ENCODE measurements around the gene TMEM63B. TPM values are rescaled to one million over a fixed set of nuclear protein-coding genes. Genes with fewer than 3 reads are reported as not detected.
A peak's percentile ranks its signal among the peaks of the same experiment; 100 is the strongest.
"Not testable (repeated sequence)": the region's sequence is repeated elsewhere in the genome, so short reads cannot be mapped to it uniquely, and the experiment has no call there.

Gene TMEM63B
- total RNA-seq, 1 donor from 2014 or later, result 19.7 TPM

- no peak for DNase-seq
- Mint-ChIP-seq H3K36me3 (ENCODE audit: low read depth) (no peaks in the 10 kb centered on the region), H3K4me1 (peaks cover 12% of the 10 kb centered on the region), H3K4me3 (no peak overlapping the region), H3K27ac (no peak overlapping the region), H3K9me3 (no peaks in the 10 kb centered on the region), H3K27me3 (peaks cover 4% of the 10 kb centered on the region)
- intact Hi-C loops (cut with micrococcal nuclease), result no loop called here
Measured at GRCh38 chr6:44180886-44181285, 53.5 kb downstream of the TMEM63B start.

GRCh38 chr6:44181784-44182183 is 54.4 kb downstream of the TMEM63B start:
- H3K27me3 Mint-ChIP-seq; H3K9me3 Mint-ChIP-seq; H3K27ac Mint-ChIP-seq; H3K4me3 Mint-ChIP-seq; H3K36me3 Mint-ChIP-seq (ENCODE audit: low read depth); DNase-seq; intact Hi-C loops (cut with micrococcal nuclease): not testable (repeated sequence)
- H3K4me1 Mint-ChIP-seq, result peaks cover 11% of the 10 kb centered on the region

- H3K4me3 Mint-ChIP-seq, result no peak overlapping the region
- no peaks in the 10 kb centered on the region for H3K36me3 Mint-ChIP-seq (ENCODE audit: low read depth)
- no peak for DNase-seq
- H3K27me3 Mint-ChIP-seq, result peaks cover 5% of the 10 kb centered on the region
- peaks cover 9% of the 10 kb centered on the region for H3K4me1 Mint-ChIP-seq
- H3K27ac Mint-ChIP-seq, result no peak overlapping the region
- H3K9me3 Mint-ChIP-seq, result no peaks in the 10 kb centered on the region
- intact Hi-C loops (cut with micrococcal nuclease), result no loop called here
Measured at GRCh38 chr6:44182911-44183390, 55.6 kb downstream of the TMEM63B start.

GRCh38 chr6:44183783-44184182 is 56.4 kb downstream of the TMEM63B start:
- H3K27me3 Mint-ChIP-seq, result peaks cover 5% of the 10 kb centered on the region
- no peaks in the 10 kb centered on the region for H3K9me3 Mint-ChIP-seq
- no peaks in the 10 kb centered on the region for H3K36me3 Mint-ChIP-seq (ENCODE audit: low read depth)
- H3K4me1 Mint-ChIP-seq, result peaks cover 9% of the 10 kb centered on the region
- no peak overlapping the region for H3K27ac Mint-ChIP-seq
- intact Hi-C loops (cut with micrococcal nuclease), result no loop called here
- no peak overlapping the region for H3K4me3 Mint-ChIP-seq
- no peak for DNase-seq

- H3K4me3 Mint-ChIP-seq; H3K9me3 Mint-ChIP-seq; H3K36me3 Mint-ChIP-seq (ENCODE audit: low read depth); intact Hi-C loops (cut with micrococcal nuclease); H3K27ac Mint-ChIP-seq; H3K27me3 Mint-ChIP-seq; DNase-seq: not testable (repeated sequence)
- peaks cover 14% of the 10 kb centered on the region for H3K4me1 Mint-ChIP-seq
Measured at GRCh38 chr6:44185356-44185755, 58.0 kb downstream of the TMEM63B start.

GRCh38 chr6:44185953-44186634 is 58.7 kb downstream of the TMEM63B start:
- peak overlapping the region; percentile 23 for H3K27ac Mint-ChIP-seq

GRCh38 chr6:44186635-44187025 is 59.3 kb downstream of the TMEM63B start:
- no peak overlapping the region for H3K27ac Mint-ChIP-seq
- H3K36me3 Mint-ChIP-seq (ENCODE audit: low read depth), result no peaks in the 10 kb centered on the region
- intact Hi-C loops (cut with micrococcal nuclease), result no loop called here
- no peak for DNase-seq
- peaks cover 9% of the 10 kb centered on the region for H3K27me3 Mint-ChIP-seq
- H3K9me3 Mint-ChIP-seq, result no peaks in the 10 kb centered on the region
- H3K4me1 Mint-ChIP-seq, result peaks cover 14% of the 10 kb centered on the region
- no peak overlapping the region for H3K4me3 Mint-ChIP-seq

More at GRCh38 chr6:44185953-44186634, 58.7 kb downstream of the TMEM63B start:
- H3K4me3 Mint-ChIP-seq, result no peak overlapping the region
- H3K36me3 Mint-ChIP-seq (ENCODE audit: low read depth), result no peaks in the 10 kb centered on the region
- no peak for DNase-seq
- peaks cover 9% of the 10 kb centered on the region for H3K27me3 Mint-ChIP-seq
- intact Hi-C loops (cut with micrococcal nuclease), result no loop called here
- peaks cover 14% of the 10 kb centered on the region for H3K4me1 Mint-ChIP-seq
- no peaks in the 10 kb centered on the region for H3K9me3 Mint-ChIP-seq

- H3K9me3 Mint-ChIP-seq, result no peaks in the 10 kb centered on the region
- DNase-seq, result no peak
- no peaks in the 10 kb centered on the region for H3K36me3 Mint-ChIP-seq (ENCODE audit: low read depth)
- H3K27ac Mint-ChIP-seq, result no peak overlapping the region
- peaks cover 20% of the 10 kb centered on the region for H3K4me1 Mint-ChIP-seq
- intact Hi-C loops (cut with micrococcal nuclease), result no loop called here
- H3K4me3 Mint-ChIP-seq, result no peak overlapping the region
- peaks cover 26% of the 10 kb centered on the region for H3K27me3 Mint-ChIP-seq
Measured at GRCh38 chr6:44188819-44189218, 61.5 kb downstream of the TMEM63B start.

- H3K27me3 Mint-ChIP-seq, result peaks cover 26% of the 10 kb centered on the region
- no peak for DNase-seq
- no peak overlapping the region for H3K27ac Mint-ChIP-seq
- no peaks in the 10 kb centered on the region for H3K9me3 Mint-ChIP-seq
- intact Hi-C loops (cut with micrococcal nuclease), result no loop called here
- H3K36me3 Mint-ChIP-seq (ENCODE audit: low read depth), result no peaks in the 10 kb centered on the region
- peaks cover 20% of the 10 kb centered on the region for H3K4me1 Mint-ChIP-seq
- H3K4me3 Mint-ChIP-seq, result no peak overlapping the region
Measured at GRCh38 chr6:44189257-44189656, 61.9 kb downstream of the TMEM63B start.

- intact Hi-C loops (cut with micrococcal nuclease), result no loop called here
- Mint-ChIP-seq H3K36me3 (ENCODE audit: low read depth) (no peaks in the 10 kb centered on the region), H3K9me3 (no peaks in the 10 kb centered on the region), H3K27me3 (peaks cover 28% of the 10 kb centered on the region), H3K27ac (no peak overlapping the region), H3K4me3 (no peak overlapping the region), H3K4me1 (peaks cover 18% of the 10 kb centered on the region)
- no peak for DNase-seq
Measured at GRCh38 chr6:44190715-44191114, 63.4 kb downstream of the TMEM63B start.

- Mint-ChIP-seq H3K27ac (no peak overlapping the region), H3K4me3 (no peak overlapping the region), H3K27me3 (peaks cover 25% of the 10 kb centered on the region), H3K4me1 (peaks cover 11% of the 10 kb centered on the region), H3K9me3 (no peaks in the 10 kb centered on the region), H3K36me3 (ENCODE audit: low read depth) (no peaks in the 10 kb centered on the region)
- intact Hi-C loops (cut with micrococcal nuclease), result no loop called here
- no peak for DNase-seq
Measured at GRCh38 chr6:44192428-44193041, 65.2 kb downstream of the TMEM63B start.

- H3K4me1 Mint-ChIP-seq, result peaks cover 11% of the 10 kb centered on the region
Measured at GRCh38 chr6:44193307-44193910, 66.1 kb downstream of the TMEM63B start.

GRCh38 chr6:44194326-44194725 is 67.0 kb downstream of the TMEM63B start:
- intact Hi-C loops (cut with micrococcal nuclease), result no loop called here
- H3K9me3 Mint-ChIP-seq, result no peaks in the 10 kb centered on the region
- peaks cover 9% of the 10 kb centered on the region for H3K4me1 Mint-ChIP-seq
- no peak overlapping the region for H3K4me3 Mint-ChIP-seq
- no peak for DNase-seq
- no peaks in the 10 kb centered on the region for H3K36me3 Mint-ChIP-seq (ENCODE audit: low read depth)
- H3K27me3 Mint-ChIP-seq, result peaks cover 25% of the 10 kb centered on the region
- H3K27ac Mint-ChIP-seq, result no peak overlapping the region

More at GRCh38 chr6:44193307-44193910, 66.1 kb downstream of the TMEM63B start:
- no peak overlapping the region for H3K4me3 Mint-ChIP-seq
- no peaks in the 10 kb centered on the region for H3K36me3 Mint-ChIP-seq (ENCODE audit: low read depth)
- H3K27ac Mint-ChIP-seq, result no peak overlapping the region
- no peaks in the 10 kb centered on the region for H3K9me3 Mint-ChIP-seq
- intact Hi-C loops (cut with micrococcal nuclease), result no loop called here
- H3K27me3 Mint-ChIP-seq, result peaks cover 25% of the 10 kb centered on the region
- no peak for DNase-seq

- DNase-seq; intact Hi-C loops (cut with micrococcal nuclease); H3K4me1 Mint-ChIP-seq; H3K4me3 Mint-ChIP-seq; H3K9me3 Mint-ChIP-seq; H3K36me3 Mint-ChIP-seq (ENCODE audit: low read depth); H3K27ac Mint-ChIP-seq: not testable (repeated sequence)
- peaks cover 25% of the 10 kb centered on the region for H3K27me3 Mint-ChIP-seq
Measured at GRCh38 chr6:44196351-44196750, 69.0 kb downstream of the TMEM63B start.
